Transverse colon (tissue), 4 donors: ENCODE measurements around the gene ZNF423.

Experiments
- POLR2A ChIP-seq: fragments of 450-650 bp; IDR thresholded peaks from one replicate; pipeline ENCODE4 v1.6.1; 2016; ENCODE audit warnings: antibody characterized with exemption, mild to moderate bottlenecking, moderate library complexity
- POLR2AphosphoS5 ChIP-seq, 3 donors: sonication (generic); formaldehyde crosslinking; IDR thresholded peaks; one replicate each; pipeline ENCODE4 v1.6.1; 2016; ENCODE audit warnings: antibody characterized with exemption in 3 of 3
- TF ChIP-seq, protein P1 (sequence below), 5 experiments: fragments of 200-600 bp in 3 of 5; fragments of 450-650 bp in 2 of 5; sonication (generic) in 3 of 5; IDR thresholded peaks; 1 replicate in 2 of 5; 2 replicates in 3 of 5; pipeline ENCODE4 v1.5.1; 2016 to 2017; ENCODE audit warnings: antibody characterized with exemption in 5 of 5, inconsistent platforms in 3 of 5, mild to moderate bottlenecking in 2 of 5, moderate library complexity in 1 of 5

DNA sequence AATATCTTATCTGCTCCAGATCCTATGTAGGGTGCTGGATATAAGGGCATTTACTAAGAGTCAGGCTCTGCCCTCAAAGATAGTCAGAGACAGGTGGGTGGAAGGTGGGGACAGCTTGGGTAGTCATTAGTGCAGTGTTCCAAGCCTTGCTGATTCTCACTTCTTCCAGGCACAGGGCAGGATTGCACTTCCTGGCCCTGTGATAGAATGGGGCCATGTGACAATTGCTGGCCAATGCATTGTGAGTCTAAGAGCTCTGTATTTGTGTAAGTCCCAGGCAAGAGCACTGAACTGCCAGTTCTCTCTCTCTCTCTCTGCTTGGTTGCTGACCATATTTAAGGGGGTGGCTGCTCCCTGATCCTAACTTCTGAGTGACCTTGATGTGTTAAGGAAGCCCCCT, 370.2 kb downstream of the ZNF423 start:
- TF ChIP-seq, protein P1, sequence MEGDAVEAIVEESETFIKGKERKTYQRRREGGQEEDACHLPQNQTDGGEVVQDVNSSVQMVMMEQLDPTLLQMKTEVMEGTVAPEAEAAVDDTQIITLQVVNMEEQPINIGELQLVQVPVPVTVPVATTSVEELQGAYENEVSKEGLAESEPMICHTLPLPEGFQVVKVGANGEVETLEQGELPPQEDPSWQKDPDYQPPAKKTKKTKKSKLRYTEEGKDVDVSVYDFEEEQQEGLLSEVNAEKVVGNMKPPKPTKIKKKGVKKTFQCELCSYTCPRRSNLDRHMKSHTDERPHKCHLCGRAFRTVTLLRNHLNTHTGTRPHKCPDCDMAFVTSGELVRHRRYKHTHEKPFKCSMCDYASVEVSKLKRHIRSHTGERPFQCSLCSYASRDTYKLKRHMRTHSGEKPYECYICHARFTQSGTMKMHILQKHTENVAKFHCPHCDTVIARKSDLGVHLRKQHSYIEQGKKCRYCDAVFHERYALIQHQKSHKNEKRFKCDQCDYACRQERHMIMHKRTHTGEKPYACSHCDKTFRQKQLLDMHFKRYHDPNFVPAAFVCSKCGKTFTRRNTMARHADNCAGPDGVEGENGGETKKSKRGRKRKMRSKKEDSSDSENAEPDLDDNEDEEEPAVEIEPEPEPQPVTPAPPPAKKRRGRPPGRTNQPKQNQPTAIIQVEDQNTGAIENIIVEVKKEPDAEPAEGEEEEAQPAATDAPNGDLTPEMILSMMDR (IDR thresholded peaks at IDR 0.05): no peak
- TF ChIP-seq POLR2A (no peak), POLR2AphosphoS5 (IDR thresholded peaks at IDR 0.05) (no peak)
